ENCODE data around the gene RAB10.

- no peak for TF ChIP-seq CTCF (IDR thresholded peaks at IDR 0.05)
- no peak for TF ChIP-seq ZFX (IDR thresholded peaks at IDR 0.05; ENCODE audit: borderline replicate concordance)
Measured at GRCh38 chr2:26122630-26123029, 88.7 kb downstream of the RAB10 start.
